Prostate gland (tissue), 2 donors: ENCODE data around the gene SIM2.

ENCODE experiments used
- POLR2A ChIP-seq: fragments of 450-650 bp; IDR thresholded peaks from one replicate; pipeline ENCODE4 v1.6.1; 2016; ENCODE audit warnings: antibody characterized with exemption, mild to moderate bottlenecking
- TF ChIP-seq, protein P1 (sequence below), 4 experiments: fragments of 200-600 bp in 2 of 4; fragments of 450-650 bp in 2 of 4; sonication (generic) in 2 of 4; IDR thresholded peaks; 1 replicate in 3 of 4; 2 replicates in 1 of 4; pipeline ENCODE4 v1.5.1; 2016 to 2019; ENCODE audit warnings: antibody characterized with exemption in 4 of 4, mild to moderate bottlenecking in 2 of 4, moderate library complexity in 2 of 4

DNA sequence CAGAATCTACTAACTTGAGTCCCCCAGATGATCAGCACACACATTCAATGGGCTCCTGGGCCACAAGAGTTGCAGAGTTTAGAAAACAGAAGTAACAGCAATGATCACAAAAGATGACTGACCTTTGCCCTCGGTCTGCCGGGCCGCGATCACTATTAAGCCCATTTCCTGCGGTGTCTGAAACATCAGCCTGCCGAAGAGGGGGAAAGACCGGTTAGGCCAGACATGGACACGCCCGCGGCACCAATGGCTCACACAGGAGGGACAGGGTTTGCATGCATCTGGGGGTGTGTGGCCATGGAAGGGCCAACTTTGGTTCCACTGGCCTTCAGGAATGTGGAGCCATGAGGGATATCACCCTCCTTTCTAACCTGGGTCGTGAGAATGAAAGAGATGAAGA is 68.2 kb downstream of the SIM2 start:
- TF ChIP-seq, protein P1, sequence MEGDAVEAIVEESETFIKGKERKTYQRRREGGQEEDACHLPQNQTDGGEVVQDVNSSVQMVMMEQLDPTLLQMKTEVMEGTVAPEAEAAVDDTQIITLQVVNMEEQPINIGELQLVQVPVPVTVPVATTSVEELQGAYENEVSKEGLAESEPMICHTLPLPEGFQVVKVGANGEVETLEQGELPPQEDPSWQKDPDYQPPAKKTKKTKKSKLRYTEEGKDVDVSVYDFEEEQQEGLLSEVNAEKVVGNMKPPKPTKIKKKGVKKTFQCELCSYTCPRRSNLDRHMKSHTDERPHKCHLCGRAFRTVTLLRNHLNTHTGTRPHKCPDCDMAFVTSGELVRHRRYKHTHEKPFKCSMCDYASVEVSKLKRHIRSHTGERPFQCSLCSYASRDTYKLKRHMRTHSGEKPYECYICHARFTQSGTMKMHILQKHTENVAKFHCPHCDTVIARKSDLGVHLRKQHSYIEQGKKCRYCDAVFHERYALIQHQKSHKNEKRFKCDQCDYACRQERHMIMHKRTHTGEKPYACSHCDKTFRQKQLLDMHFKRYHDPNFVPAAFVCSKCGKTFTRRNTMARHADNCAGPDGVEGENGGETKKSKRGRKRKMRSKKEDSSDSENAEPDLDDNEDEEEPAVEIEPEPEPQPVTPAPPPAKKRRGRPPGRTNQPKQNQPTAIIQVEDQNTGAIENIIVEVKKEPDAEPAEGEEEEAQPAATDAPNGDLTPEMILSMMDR (IDR thresholded peaks at IDR 0.05) = no peak
- TF ChIP-seq POLR2A = no peak
